NCI-H446 treated with DMSO at 0.1 percent for 48 hours (cell line): ENCODE measurements around the gene SIRT3.
"Not testable (repeated sequence)": the region's sequence is repeated elsewhere in the genome, so short reads cannot be mapped to it uniquely, and the experiment has no call there.

Experiments
- DNase-seq: peaks from one replicate; lab custom pipeline; 2025; lab: John Stamatoyannopoulos, UW

Gene SIRT3

GRCh38 chr11:203056-203944, 32.8 kb downstream of the SIRT3 start:
- DNase-seq, result no peak

- no peak for DNase-seq
Measured at GRCh38 chr11:202490-202889, 33.7 kb downstream of the SIRT3 start.

- no peak for DNase-seq
Measured at GRCh38 chr11:201966-202365, 34.2 kb downstream of the SIRT3 start.

GRCh38 chr11:200224-201003, 35.7 kb downstream of the SIRT3 start:
- no peak for DNase-seq

- no peak for DNase-seq
Measured at GRCh38 chr11:199782-200181, 36.4 kb downstream of the SIRT3 start.

GRCh38 chr11:199004-199581, 37.0 kb downstream of the SIRT3 start:
- no peak for DNase-seq

GRCh38 chr11:198236-198806, 37.8 kb downstream of the SIRT3 start:
- no peak for DNase-seq

- no peak for DNase-seq
Measured at GRCh38 chr11:197741-198235, 38.4 kb downstream of the SIRT3 start.

- DNase-seq, result no peak
Measured at GRCh38 chr11:196786-197731, 39.1 kb downstream of the SIRT3 start.

- DNase-seq, result not testable (repeated sequence)
Measured at GRCh38 chr11:193481-193880, 42.7 kb downstream of the SIRT3 start.

- DNase-seq, result not testable (repeated sequence)
Measured at GRCh38 chr11:192674-193128, 43.4 kb downstream of the SIRT3 start, which contains the start of gene SCGB1C1. Gene SCGB1C1, plus strand, starts transcription at chr11:193078. Its CDS starts 22 bp downstream, at chr11:193100.

GRCh38 chr11:191490-192478, 44.4 kb downstream of the SIRT3 start:
- not testable (repeated sequence) for DNase-seq

- DNase-seq, result not testable (repeated sequence)
Measured at GRCh38 chr11:190546-190945, 45.6 kb downstream of the SIRT3 start.

- not testable (repeated sequence) for DNase-seq
Measured at GRCh38 chr11:189843-190311, 46.3 kb downstream of the SIRT3 start.

GRCh38 chr11:189200-189783, 46.9 kb downstream of the SIRT3 start:
- not testable (repeated sequence) for DNase-seq

- not testable (repeated sequence) for DNase-seq
Measured at GRCh38 chr11:180242-180641, 55.9 kb downstream of the SIRT3 start.
